ENCODE results near the gene GNAZ. TPM values are rescaled to one million over a fixed set of nuclear protein-coding genes. Genes with fewer than 3 reads are reported as not detected.

The GNAZ gene
- total and polyA plus RNA-seq, 2 donors (not counting 1 experiment from before 2014, with no cell fraction given): 2.8 to 9.1 TPM

- Histone ChIP-seq H3K4me3 (ENCODE audit: control extremely low read depth in 1 of 5, extremely low read depth in 1 of 5, insufficient read depth in 1 of 5, low read depth in 2 of 5, low read length in 4 of 5) (no peak overlapping the region), H3K9me3 (ENCODE audit: control extremely low read depth in 1 of 3, control insufficient read depth in 2 of 3, insufficient read depth in 1 of 3, low read length in 2 of 3) (peaks cover 0 to 7% (median 0%) of the 10 kb centered on the region in 3 donors), H3K27me3 (replicated peaks in 1 of 4; ENCODE audit: control extremely low read depth in 1 of 4, control insufficient read depth in 3 of 4, insufficient read depth in 4 of 4, low read length in 3 of 4) (no peaks in the 10 kb centered on the region), H3K27ac (ENCODE audit: low read length in 2 of 2) (peak overlapping the region; percentile 83 to 86), H3K9ac (ENCODE audit: low read length) (no peak overlapping the region), H3K79me2 (ENCODE audit: control insufficient read depth, insufficient read depth, low read length) (no peaks in the 10 kb centered on the region), H2AFZ (ENCODE audit: insufficient read depth, low read depth, low read length, poor library complexity, severe bottlenecking) (no peak overlapping the region), H3K4me2 (replicated peaks; ENCODE audit: low read depth, low read length, poor library complexity, severe bottlenecking) (peak overlapping the region; percentile 60), H4K20me1 (ENCODE audit: control insufficient read depth, insufficient read depth, low read length, poor library complexity, severe bottlenecking) (no peaks in the 10 kb centered on the region), H3K4me1 (ENCODE audit: control insufficient read depth in 2 of 2, insufficient read depth in 2 of 2, low read length in 2 of 2) (peaks cover 46 to 55% of the 10 kb centered on the region in 2 donors), H3K36me3 (replicated peaks in 1 of 2; ENCODE audit: control extremely low read depth in 1 of 2, control insufficient read depth in 1 of 2, extremely low read depth in 1 of 2, insufficient read depth in 2 of 2, low read length in 1 of 2) (no peaks in the 10 kb centered on the region)
- WGBS (ENCODE audit: insufficient coverage): 76% methylated on average over 8 of the region's 8 CpGs
- TF ChIP-seq EZH2 (IDR thresholded peaks at IDR 0.05; ENCODE audit: borderline replicate concordance, insufficient read depth, low read depth, low read length, poor library complexity, severe bottlenecking): no peak
- no peak for TF ChIP-seq CTCF (IDR thresholded peaks at IDR 0.05)
- DNase-seq (no peak), ATAC-seq (ENCODE audit: low read depth) (no peak)
- Mint-ChIP-seq H3K27me3 (no peaks in the 10 kb centered on the region), H3K27ac (peak overlapping the region; percentile 79), H3K9me3 (ENCODE audit: insufficient read depth) (no peaks in the 10 kb centered on the region), H3K4me3 (peak overlapping the region; percentile 39), H3K4me1 (peaks cover 50% of the 10 kb centered on the region)
- CTCF ChIA-PET: no interaction called here
- POLR2A ChIA-PET: no interaction called here
- intact Hi-C loops (cut with micrococcal nuclease): no loop called here
Observed at GRCh38 chr22:23037429-23038333, 32.6 kb upstream of the GNAZ start.

GRCh38 chr22:23038334-23038642, 32.0 kb upstream of the GNAZ start:
- POLR2A ChIA-PET: no interaction called here
- peak overlapping the region; percentile 70 for H3K27ac Mint-ChIP-seq

More at GRCh38 chr22:23038334-23038642, 32.0 kb upstream of the GNAZ start:
- Mint-ChIP-seq H3K4me3 (peak overlapping the region; percentile 39), H3K4me1 (peaks cover 46% of the 10 kb centered on the region), H3K27me3 (no peaks in the 10 kb centered on the region), H3K9me3 (ENCODE audit: insufficient read depth) (no peaks in the 10 kb centered on the region)
- 93% methylated on average over 6 of the region's 6 CpGs for WGBS (ENCODE audit: insufficient coverage)
- intact Hi-C loops (cut with micrococcal nuclease): no loop called here
- H3K36me3 ChIP-seq (replicated peaks in 1 of 2; ENCODE audit: control extremely low read depth in 1 of 2, control insufficient read depth in 1 of 2, extremely low read depth in 1 of 2, insufficient read depth in 2 of 2, low read length in 1 of 2): no peaks in the 10 kb centered on the region
- no peak overlapping the region for H3K9ac ChIP-seq (ENCODE audit: low read length)
- peaks cover 0 to 7% (median 0%) of the 10 kb centered on the region in 3 donors for H3K9me3 ChIP-seq (ENCODE audit: control extremely low read depth in 1 of 3, control insufficient read depth in 2 of 3, insufficient read depth in 1 of 3, low read length in 2 of 3)
- no peak overlapping the region for H2AFZ ChIP-seq (ENCODE audit: insufficient read depth, low read depth, low read length, poor library complexity, severe bottlenecking)
- no peaks in the 10 kb centered on the region for H3K79me2 ChIP-seq (ENCODE audit: control insufficient read depth, insufficient read depth, low read length)
- no peaks in the 10 kb centered on the region for H3K27me3 ChIP-seq (replicated peaks in 1 of 4; ENCODE audit: control extremely low read depth in 1 of 4, control insufficient read depth in 3 of 4, insufficient read depth in 4 of 4, low read length in 3 of 4)
- H3K4me3 ChIP-seq (ENCODE audit: control extremely low read depth in 1 of 5, extremely low read depth in 1 of 5, insufficient read depth in 1 of 5, low read depth in 2 of 5, low read length in 4 of 5): no peak overlapping the region
- ATAC-seq (ENCODE audit: low read depth) (no peak), DNase-seq (no peak)
- peak overlapping the region; percentile 60 for H3K4me2 ChIP-seq (replicated peaks; ENCODE audit: low read depth, low read length, poor library complexity, severe bottlenecking)
- H3K27ac ChIP-seq (ENCODE audit: low read length in 2 of 2): no peak overlapping the region
- no peaks in the 10 kb centered on the region for H4K20me1 ChIP-seq (ENCODE audit: control insufficient read depth, insufficient read depth, low read length, poor library complexity, severe bottlenecking)
- H3K4me1 ChIP-seq (ENCODE audit: control insufficient read depth in 2 of 2, insufficient read depth in 2 of 2, low read length in 2 of 2): peaks cover 46 to 52% of the 10 kb centered on the region in 2 donors
- TF ChIP-seq EZH2 (IDR thresholded peaks at IDR 0.05; ENCODE audit: borderline replicate concordance, insufficient read depth, low read depth, low read length, poor library complexity, severe bottlenecking) (no peak), CTCF (IDR thresholded peaks at IDR 0.05) (no peak)
- CTCF ChIA-PET: no interaction called here

Data from B cell (primary cell).